Tibial nerve (tissue), 4 donors: ENCODE data around the gene OGFR.

Source experiments
- CTCF ChIP-seq, 5 experiments: fragments of 200-600 bp in 3 of 5; fragments of 450-650 bp in 2 of 5; sonication (generic) in 3 of 5; IDR thresholded peaks; one replicate each; pipeline ENCODE4 v1.5.1; 2016 to 2019; ENCODE audit warnings: antibody characterized with exemption in 5 of 5, mild to moderate bottlenecking in 3 of 5, moderate library complexity in 2 of 5
- EP300 ChIP-seq, 2 donors: sonication (generic); formaldehyde crosslinking; IDR thresholded peaks; one replicate each; pipeline ENCODE4 v1.6.1; 2017; ENCODE audit warnings: antibody characterized with exemption in 2 of 2, mild to moderate bottlenecking in 1 of 2
- POLR2A ChIP-seq, 2 donors: fragments of 450-650 bp; IDR thresholded peaks; one replicate each; pipeline ENCODE4 v1.6.1; 2017; ENCODE audit warnings: antibody characterized with exemption in 2 of 2, mild to moderate bottlenecking in 2 of 2, moderate library complexity in 2 of 2

GRCh38 chr20:62852196-62852595 is 47.6 kb downstream of the OGFR start:
- TF ChIP-seq CTCF (IDR thresholded peaks at IDR 0.05) (no peak), POLR2A (IDR thresholded peaks at IDR 0.05) (no peak), EP300 (IDR thresholded peaks at IDR 0.05) (no peak)
